ENCODE measurements around the gene UCP2. TPM values are rescaled to one million over a fixed set of nuclear protein-coding genes. Genes with fewer than 3 reads are reported as not detected.

UCP2 gene
- total RNA-seq, result 4.1 and 11.4 TPM in 2 replicates

GRCh38 chr11:73982595-73982989, at the start of gene UCP2:
UCP2 (minus strand) TSS chr11:73982843; CDS start chr11:73978378, 4,465 bp downstream.

GRCh38 chr11:74008373-74009229, 26.0 kb upstream of the UCP2 start, which contains the start of gene UCP3:
UCP3 (minus strand) TSS chr11:74009085; CDS start chr11:74007042, 2,043 bp downstream.

GRCh38 chr11:73950869-73951710, 31.6 kb downstream of the UCP2 start, which contains the start of gene DNAJB13:
DNAJB13 (plus strand) TSS chr11:73951026; CDS start chr11:73951070, 44 bp downstream.

Other genes starting within 250 kb of the UCP2 start
- gene RAB6A, start 221.8 kb downstream of the UCP2 start, total RNA-seq, result 99.5 and 101 TPM in 2 replicates
- 20.2 and 33.8 TPM in 2 replicates for gene MRPL48, start 195.0 kb downstream of the UCP2 start, total RNA-seq
- 126 and 131 TPM in 2 replicates for gene COA4, start 106.0 kb downstream of the UCP2 start, total RNA-seq
- gene PAAF1, start 105.8 kb downstream of the UCP2 start, total RNA-seq, result 6.3 and 6.5 TPM in 2 replicates
- 0.15 TPM in 1 of 2 replicates, not detected in the other for gene DNAJB13, start 31.8 kb downstream of the UCP2 start, total RNA-seq
- gene UCP3, start 26.2 kb upstream of the UCP2 start, total RNA-seq, result 0.07 and 0.54 TPM in 2 replicates
- gene C2CD3, start 188.2 kb upstream of the UCP2 start, total RNA-seq, result 14.2 and 14.7 TPM in 2 replicates
- gene PPME1, start 188.4 kb upstream of the UCP2 start, total RNA-seq, result 20.5 and 30.0 TPM in 2 replicates